HG02840 (cell line): ENCODE data around the gene TPCN1.

Experiments used
- ATAC-seq: cut with Tn5 transposase; IDR thresholded peaks from one replicate; pipeline ENCODE4 v1.9.1; 2021; ENCODE audit warnings: mild to moderate bottlenecking, moderate library complexity, moderate number of reproducible peaks; ENCODE audit not compliant: unreplicated experiment, low FRiP score

The TPCN1 gene

DNA sequence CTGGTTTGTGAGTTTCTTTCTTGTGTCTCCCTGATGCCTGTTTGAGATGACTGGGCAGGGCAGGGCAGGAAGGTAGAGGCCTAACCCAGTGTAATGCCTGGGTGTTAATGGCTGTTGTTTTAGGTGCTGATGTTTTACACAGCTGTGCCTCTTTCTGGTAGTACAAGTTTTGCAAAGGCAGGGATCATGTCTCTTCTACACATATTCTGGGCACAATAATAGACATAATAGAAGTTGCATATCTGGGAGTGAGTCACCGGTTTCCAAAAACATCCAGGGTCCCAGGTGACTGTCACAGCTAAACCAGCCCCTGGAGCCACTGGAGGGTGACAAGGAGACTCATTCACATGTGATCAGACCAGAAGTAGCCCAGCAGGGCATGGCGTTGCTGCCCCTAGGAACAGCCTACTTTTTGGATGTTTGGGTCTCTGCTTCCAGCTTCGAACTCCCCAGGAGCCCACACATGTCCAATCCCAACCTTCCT, 18.1 kb downstream of the TPCN1 start:
- no peak for ATAC-seq

- no peak for ATAC-seq
Measured at GRCh38 chr12:113239811-113240331, 18.6 kb downstream of the TPCN1 start.

DNA sequence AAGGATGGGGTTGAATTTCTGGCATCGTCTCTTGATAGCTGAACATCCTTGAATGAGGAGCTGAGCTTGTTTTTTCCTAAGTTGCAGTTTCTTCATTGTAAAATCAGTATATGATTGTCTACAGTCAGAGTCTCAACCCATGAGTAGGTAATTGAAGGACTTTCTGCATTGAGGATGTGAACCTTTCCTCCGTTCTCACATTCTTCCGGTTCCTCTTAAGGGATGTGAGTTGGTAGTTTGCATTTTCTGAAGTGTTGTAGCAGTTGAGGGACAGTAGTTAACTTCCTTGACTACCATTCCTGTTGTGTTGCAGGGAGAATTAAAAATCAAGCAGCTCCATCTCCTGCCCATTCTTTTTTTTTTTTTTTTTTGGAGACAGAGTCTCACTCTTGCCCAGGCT, 19.1 kb downstream of the TPCN1 start:
- no peak for ATAC-seq

GRCh38 chr12:113241191-113242025, 20.1 kb downstream of the TPCN1 start:
- ATAC-seq = no peak

GRCh38 chr12:113242026-113242418, 20.8 kb downstream of the TPCN1 start:
- no peak for ATAC-seq

DNA sequence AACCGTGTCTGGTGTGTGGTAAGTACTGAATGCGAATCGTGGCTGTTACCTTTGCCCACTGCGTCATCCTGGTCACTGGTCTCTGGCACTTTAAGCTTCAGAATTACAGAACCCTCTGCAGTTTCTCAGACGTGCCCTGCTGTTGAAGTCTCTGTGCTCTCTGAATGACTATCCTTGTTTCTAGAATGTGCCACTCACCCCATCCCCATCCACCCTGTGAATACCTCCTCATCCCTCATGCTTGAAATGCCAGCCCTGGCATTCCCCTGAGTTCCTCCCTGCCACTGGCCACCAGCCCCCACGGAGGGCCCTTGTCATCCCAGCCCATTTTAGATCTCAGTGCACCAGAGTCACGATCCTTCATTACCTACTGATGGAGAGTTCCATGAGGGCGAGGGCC, 21.3 kb downstream of the TPCN1 start:
- ATAC-seq = no peak

DNA sequence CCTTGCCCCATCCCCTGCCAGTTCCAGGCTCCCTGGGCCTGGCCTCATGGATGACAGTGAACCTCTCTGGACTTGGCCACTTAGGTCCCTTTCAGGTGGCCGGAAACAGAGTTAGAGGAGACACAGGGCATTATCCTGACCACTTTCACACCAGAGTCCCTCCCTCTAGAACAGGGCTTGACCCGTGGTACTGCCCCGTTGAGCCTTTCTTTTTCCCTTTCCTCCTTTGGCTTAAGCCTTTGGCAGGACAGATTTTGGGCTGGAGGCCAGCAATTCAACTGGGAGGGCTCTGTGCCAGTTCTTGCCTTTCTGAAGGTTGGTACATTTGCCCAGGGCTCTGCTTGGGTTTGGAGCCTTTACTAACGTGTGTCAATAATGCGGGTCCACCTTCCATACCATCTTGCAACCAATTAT, 22.8 kb downstream of the TPCN1 start:
- no peak for ATAC-seq

DNA sequence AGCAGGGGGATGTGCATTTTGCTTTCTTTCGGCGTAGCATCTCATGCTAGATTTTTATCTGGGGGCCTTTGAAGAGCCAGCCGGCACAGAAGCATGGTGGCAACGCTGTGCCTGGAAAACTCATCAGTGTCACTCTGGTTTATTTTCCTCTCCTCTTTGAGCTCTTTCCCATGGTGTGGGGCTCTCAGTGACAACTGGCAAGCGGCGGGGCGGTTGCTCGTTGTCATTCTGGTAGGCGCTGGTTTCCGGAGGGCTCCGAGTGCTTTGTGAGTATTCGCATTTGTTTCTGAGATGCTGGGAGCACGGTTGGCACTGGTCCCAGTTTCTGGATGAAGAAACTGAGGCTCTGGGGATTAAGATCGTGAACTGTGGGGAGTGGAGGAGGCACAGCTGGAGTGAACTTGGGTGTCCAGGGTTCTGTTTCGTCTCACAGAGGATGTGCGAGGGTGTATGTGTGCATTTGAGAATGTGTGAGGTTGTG, 23.3 kb downstream of the TPCN1 start:
- ATAC-seq = no peak

- no peak for ATAC-seq
Measured at GRCh38 chr12:113245695-113246477, 24.6 kb downstream of the TPCN1 start.

- ATAC-seq = no peak
Measured at GRCh38 chr12:113246478-113247122, 25.3 kb downstream of the TPCN1 start.

GRCh38 chr12:113247123-113248050, 26.1 kb downstream of the TPCN1 start:
- no peak for ATAC-seq

GRCh38 chr12:113248051-113248825, 27.0 kb downstream of the TPCN1 start:
- ATAC-seq = no peak

- no peak for ATAC-seq
Measured at GRCh38 chr12:113248842-113249435, 27.7 kb downstream of the TPCN1 start.

- no peak for ATAC-seq
Measured at GRCh38 chr12:113249546-113249945, 28.3 kb downstream of the TPCN1 start.

DNA sequence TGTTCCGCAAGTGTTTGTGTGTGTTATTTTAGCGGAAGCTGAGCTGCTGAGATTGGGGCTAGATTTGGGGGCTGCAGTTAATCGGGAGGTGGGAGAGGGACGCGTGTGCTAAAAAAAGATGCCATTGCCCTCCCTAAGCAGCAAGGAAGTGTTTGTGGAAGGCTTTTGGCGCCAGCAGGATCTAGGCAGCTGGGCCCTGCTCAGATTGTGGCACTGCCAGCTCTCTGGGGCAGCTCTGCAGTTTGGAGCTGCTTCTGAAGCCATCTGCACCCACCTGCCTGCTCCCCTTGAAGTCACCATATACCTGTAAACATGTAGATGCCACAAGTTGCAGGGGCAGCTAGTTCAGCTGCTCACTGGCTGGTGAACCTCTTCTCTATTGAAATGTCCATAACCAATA, 28.8 kb downstream of the TPCN1 start:
- ATAC-seq = no peak

- ATAC-seq = no peak
Measured at GRCh38 chr12:113251404-113252070, 30.3 kb downstream of the TPCN1 start.

GRCh38 chr12:113252494-113252893, 31.2 kb downstream of the TPCN1 start:
- no peak for ATAC-seq
